ENCODE data around the gene UNKL. TPM values are rescaled to one million over a fixed set of nuclear protein-coding genes. Genes with fewer than 3 reads are reported as not detected.

Gene UNKL
- total and polyA plus RNA-seq, 12 donors, result 10.1 to 174 (median 33.3) TPM

DNA sequence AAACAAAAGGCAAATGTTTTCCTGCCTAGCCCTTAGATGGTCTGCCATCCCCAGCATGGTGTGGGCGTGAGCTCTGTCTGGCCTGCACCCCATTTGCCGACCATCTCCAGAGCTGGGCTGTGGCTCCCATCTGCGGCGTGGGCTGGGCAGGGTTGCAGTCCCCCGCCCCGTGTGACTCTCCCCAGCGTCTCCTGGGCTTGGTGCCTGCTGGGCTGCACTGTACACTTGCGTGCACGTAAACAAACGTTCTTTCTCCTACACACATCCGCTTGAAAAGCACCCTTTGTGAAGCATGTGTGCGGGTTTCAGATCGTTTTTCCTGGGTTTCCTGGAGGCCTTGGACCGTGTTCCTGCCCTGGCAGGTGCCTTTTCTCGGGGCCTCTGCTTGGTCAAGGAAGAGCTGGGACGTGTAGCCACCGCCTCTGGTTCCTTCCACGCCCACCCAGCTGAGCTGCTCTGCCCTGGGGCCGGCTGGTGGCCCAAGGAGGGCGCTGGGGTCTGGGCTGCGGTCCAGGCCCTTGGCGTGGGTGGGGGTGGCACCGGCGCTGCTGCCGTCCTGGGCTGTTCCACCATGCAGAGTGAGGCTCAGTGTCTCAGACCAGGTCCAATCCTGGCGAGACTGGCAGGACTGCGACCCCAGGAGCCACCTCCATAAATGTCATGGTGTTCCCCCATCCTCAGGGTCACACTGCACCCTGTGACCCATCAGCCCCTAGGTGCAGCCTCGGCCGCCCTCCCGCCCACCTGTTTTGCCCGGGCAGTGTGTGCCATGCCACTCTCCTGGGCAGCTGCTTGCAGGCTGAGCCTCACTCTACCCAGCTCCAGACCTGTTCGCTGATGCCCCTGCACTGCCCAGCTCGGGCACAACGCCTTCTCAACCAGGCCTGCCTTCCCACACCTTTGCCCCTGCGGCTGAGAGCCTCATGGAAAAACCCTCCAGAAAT, 90.9 kb downstream of the UNKL start:
- Histone ChIP-seq H3K4me3 (no peak overlapping the region), H3K36me3 (replicated peaks in 1 of 2) (peaks cover 0 to 65% of the 10 kb centered on the region in 2 donors), H3K4me1 (replicated peaks in 1 of 2) (no peaks in the 10 kb centered on the region), H3K27me3 (no peaks in the 10 kb centered on the region), H3K9me3 (replicated peaks in 1 of 3) (no peaks in the 10 kb centered on the region), H3K27ac (no peak overlapping the region)
- intact Hi-C loops (cut with DNase I), result no loop called here
- whole genome bisulfite sequencing, 4 donors, result 88 to 92% (median 89%) methylated on average over 16 to 35 of the region's 35 CpGs
- no peak for DNase-seq
- TF ChIP-seq POLR2A (IDR thresholded peaks at IDR 0.05), result no peak
- TF ChIP-seq, protein P1, sequence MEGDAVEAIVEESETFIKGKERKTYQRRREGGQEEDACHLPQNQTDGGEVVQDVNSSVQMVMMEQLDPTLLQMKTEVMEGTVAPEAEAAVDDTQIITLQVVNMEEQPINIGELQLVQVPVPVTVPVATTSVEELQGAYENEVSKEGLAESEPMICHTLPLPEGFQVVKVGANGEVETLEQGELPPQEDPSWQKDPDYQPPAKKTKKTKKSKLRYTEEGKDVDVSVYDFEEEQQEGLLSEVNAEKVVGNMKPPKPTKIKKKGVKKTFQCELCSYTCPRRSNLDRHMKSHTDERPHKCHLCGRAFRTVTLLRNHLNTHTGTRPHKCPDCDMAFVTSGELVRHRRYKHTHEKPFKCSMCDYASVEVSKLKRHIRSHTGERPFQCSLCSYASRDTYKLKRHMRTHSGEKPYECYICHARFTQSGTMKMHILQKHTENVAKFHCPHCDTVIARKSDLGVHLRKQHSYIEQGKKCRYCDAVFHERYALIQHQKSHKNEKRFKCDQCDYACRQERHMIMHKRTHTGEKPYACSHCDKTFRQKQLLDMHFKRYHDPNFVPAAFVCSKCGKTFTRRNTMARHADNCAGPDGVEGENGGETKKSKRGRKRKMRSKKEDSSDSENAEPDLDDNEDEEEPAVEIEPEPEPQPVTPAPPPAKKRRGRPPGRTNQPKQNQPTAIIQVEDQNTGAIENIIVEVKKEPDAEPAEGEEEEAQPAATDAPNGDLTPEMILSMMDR (IDR thresholded peaks at IDR 0.05), result no peak

DNA sequence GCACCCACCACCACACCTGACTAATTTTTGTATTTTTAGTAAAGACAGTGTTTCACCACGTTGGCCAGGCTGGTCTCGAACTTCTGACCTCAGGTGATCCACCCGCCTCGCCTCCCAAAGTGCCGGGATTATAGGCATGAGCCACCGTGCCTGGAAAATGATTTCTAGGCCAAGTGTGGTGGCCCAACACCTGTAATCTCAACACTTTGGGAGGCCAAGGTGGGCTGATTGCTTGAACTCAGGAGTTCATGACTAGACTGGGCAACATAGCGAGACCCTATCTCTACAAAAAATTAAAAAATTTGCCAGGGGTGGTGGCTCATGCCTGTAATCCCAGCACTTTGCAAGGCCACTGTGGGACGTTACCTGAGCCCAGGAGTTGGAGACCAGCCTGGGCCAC, 92.1 kb downstream of the UNKL start:
- Histone ChIP-seq H3K27ac (no peak overlapping the region), H3K9me3 (replicated peaks in 1 of 3) (no peaks in the 10 kb centered on the region), H3K36me3 (replicated peaks in 1 of 2) (peaks cover 0 to 77% of the 10 kb centered on the region in 2 donors), H3K4me3 (no peak overlapping the region), H3K27me3 (no peaks in the 10 kb centered on the region), H3K4me1 (replicated peaks in 1 of 2) (no peaks in the 10 kb centered on the region)
- TF ChIP-seq, protein P1 (IDR thresholded peaks at IDR 0.05), result no peak
- no peak for TF ChIP-seq POLR2A (IDR thresholded peaks at IDR 0.05)
- intact Hi-C loops (cut with DNase I), result no loop called here
- WGBS, 4 donors, result 84 to 98% (median 96%) methylated on average over 8 of the region's 8 CpGs
- no peak for DNase-seq

DNA sequence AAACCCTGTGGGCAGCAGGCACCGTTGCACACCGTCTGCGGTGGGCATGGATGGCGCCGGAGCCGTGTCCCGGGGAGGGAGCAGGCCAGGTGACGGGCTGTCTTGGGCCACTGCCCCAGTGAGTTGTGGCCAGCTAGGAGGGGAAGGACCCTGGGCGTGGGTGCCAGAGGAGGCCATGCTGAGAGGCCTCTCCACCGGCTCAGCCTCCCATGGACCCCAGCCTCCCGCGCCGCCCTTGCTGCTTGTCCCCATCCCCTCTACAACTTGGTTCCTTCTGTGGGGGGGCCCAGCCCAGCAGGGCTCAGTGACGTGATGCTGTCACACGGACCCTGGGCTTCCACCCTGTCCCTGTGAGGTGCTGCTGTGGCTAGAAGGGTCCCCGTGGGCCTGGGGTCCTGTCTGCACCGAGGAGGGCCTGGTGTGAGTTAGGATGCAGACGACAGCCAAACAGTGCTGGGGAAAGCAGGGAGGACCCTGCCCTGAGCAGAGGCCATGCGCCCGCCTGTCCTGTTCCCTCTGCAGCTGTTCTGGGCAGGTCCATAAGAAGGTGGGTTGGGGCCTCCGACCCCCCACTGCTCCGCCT, 93.8 kb downstream of the UNKL start:
- no peaks in the 10 kb centered on the region for H3K4me1 ChIP-seq (replicated peaks in 1 of 2)
- no peaks in the 10 kb centered on the region for H3K9me3 ChIP-seq (replicated peaks in 1 of 3)
- no peak overlapping the region for H3K27ac ChIP-seq
- H3K27me3 ChIP-seq, result no peaks in the 10 kb centered on the region
- intact Hi-C loops (cut with DNase I), result no loop called here
- TF ChIP-seq, protein P1 (IDR thresholded peaks at IDR 0.05), result no peak
- no peak for TF ChIP-seq POLR2A (IDR thresholded peaks at IDR 0.05)
- DNase-seq, result no peak
- peaks cover 0 to 93% of the 10 kb centered on the region in 2 donors for H3K36me3 ChIP-seq (replicated peaks in 1 of 2)
- H3K4me3 ChIP-seq, result no peak overlapping the region
- WGBS, 4 donors, result 85 to 90% (median 87%) methylated on average over 3 to 22 of the region's 22 CpGs

DNA sequence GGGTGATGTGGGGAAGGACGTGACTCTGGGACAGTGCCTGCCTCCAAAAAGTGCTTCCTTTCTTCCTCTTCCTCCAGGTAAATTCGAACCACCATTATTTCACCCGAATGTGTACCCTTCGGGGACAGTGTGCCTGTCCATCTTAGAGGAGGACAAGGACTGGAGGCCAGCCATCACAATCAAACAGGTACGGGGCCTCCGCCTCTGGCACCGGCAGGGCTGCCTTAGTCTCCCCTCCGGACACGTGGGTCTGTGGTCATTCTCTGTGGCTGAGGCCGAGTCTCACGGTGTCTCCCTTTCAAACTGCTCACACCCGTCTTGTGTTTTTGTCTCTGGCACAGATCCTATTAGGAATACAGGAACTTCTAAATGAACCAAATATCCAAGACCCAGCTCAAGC, 94.4 kb downstream of the UNKL start:
- intact Hi-C loops (cut with DNase I), result no loop called here
- DNase-seq, result no peak
- TF ChIP-seq, protein P1 (IDR thresholded peaks at IDR 0.05), result no peak
- TF ChIP-seq POLR2A (IDR thresholded peaks at IDR 0.05), result no peak
- WGBS, 4 donors, result 81 to 89% (median 84%) methylated on average over 9 to 12 of the region's 12 CpGs
- peaks cover 0 to 93% of the 10 kb centered on the region in 2 donors for H3K36me3 ChIP-seq (replicated peaks in 1 of 2)
- H3K9me3 ChIP-seq (replicated peaks in 1 of 3), result no peaks in the 10 kb centered on the region
- no peaks in the 10 kb centered on the region for H3K27me3 ChIP-seq
- no peaks in the 10 kb centered on the region for H3K4me1 ChIP-seq (replicated peaks in 1 of 2)
- no peak overlapping the region for H3K4me3 ChIP-seq
- H3K27ac ChIP-seq, result no peak overlapping the region
